Measurements from ENCODE around the gene INTS4. TPM values are rescaled to one million over a fixed set of nuclear protein-coding genes. Genes with fewer than 3 reads are reported as not detected.

INTS4 gene
- total and polyA plus RNA-seq, 2 of the 4 experiments (the other 2 are of a cell fraction): 24.0 to 52.5 TPM

- H3K4ac ChIP-seq (ENCODE audit: low read depth, low read length): no peak overlapping the region
- no peaks in the 10 kb centered on the region for H3K27me3 ChIP-seq (ENCODE audit: control insufficient read depth, insufficient read depth, low read length)
- H2BK20ac ChIP-seq (ENCODE audit: low read depth, low read length): no peak overlapping the region
- no peak overlapping the region for H2BK120ac ChIP-seq (ENCODE audit: low read depth, low read length)
- dilution Hi-C loops (cut with HindIII; ENCODE audit: low sequenced_read_pairs, unreplicated experiment) (no loop called here), intact Hi-C loops (cut with micrococcal nuclease) (no loop called here), in situ Hi-C loops (cut with MboI; ENCODE audit: low sequenced_read_pairs) (no loop called here)
- no peak overlapping the region for H2BK5ac ChIP-seq (ENCODE audit: low read depth, low read length, poor library complexity, severe bottlenecking)
- H3K79me1 ChIP-seq (ENCODE audit: low read depth in 1 of 2, low read length in 2 of 2): no peaks in the 10 kb centered on the region
- H4K5ac ChIP-seq (ENCODE audit: low read depth, low read length): no peak overlapping the region
- H2AFZ ChIP-seq (replicated peaks; ENCODE audit: low read length, poor library complexity): no peak overlapping the region
- H3K9ac ChIP-seq (ENCODE audit: low read depth, low read length): no peak overlapping the region
- no peak overlapping the region for H4K91ac ChIP-seq (ENCODE audit: insufficient read depth, low read depth, low read length)
- no peak overlapping the region for H3K56ac ChIP-seq (ENCODE audit: extremely low read depth, insufficient read depth, low read length)
- no TSS peak for BruUV-seq (replicated peaks)
- H3K9me1 ChIP-seq (ENCODE audit: insufficient read depth, low read length): no peaks in the 10 kb centered on the region
- no peaks in the 10 kb centered on the region for H3K4me1 ChIP-seq (ENCODE audit: control insufficient read depth, insufficient read depth, low read length)
- ATAC-seq (ENCODE audit: low read depth) (no peak), DNase-seq (no peak)
- WGBS, 2 experiments (ENCODE audit: extremely low coverage in 2 of 2, insufficient read length in 1 of 2): no CpG with 5 or more reads among the region's 1 CpG
- no peak overlapping the region for H2AK5ac ChIP-seq (ENCODE audit: low read depth, low read length)
- no peak overlapping the region for H4K8ac ChIP-seq (ENCODE audit: low read depth in 2 of 2, low read length in 2 of 2)
- no peaks in the 10 kb centered on the region for H4K20me1 ChIP-seq (ENCODE audit: insufficient read depth, low read length)
- H3K4me2 ChIP-seq (ENCODE audit: low read depth, low read length): no peak overlapping the region
- CTCF ChIA-PET: interaction anchor here (0.6 to 1.5 kb wide), 2 partner anchors 11 to 482 kb away, joined by 3 to 4 read pairs; no protein-coding TSS in a partner anchor
- no peak overlapping the region for H3K14ac ChIP-seq (replicated peaks; ENCODE audit: low read depth, low read length)
- H3K27ac ChIP-seq (ENCODE audit: insufficient read depth, low read length): no peak overlapping the region
- no peak overlapping the region for H3K23ac ChIP-seq (ENCODE audit: low read depth, low read length)
- no peaks in the 10 kb centered on the region for H3K36me3 ChIP-seq (ENCODE audit: control insufficient read depth, insufficient read depth, low read length)
- TF ChIP-seq MXI1 (IDR thresholded peaks at IDR 0.05; ENCODE audit: borderline replicate concordance, low read depth, low read length): no peak
- TF ChIP-seq USF2 (IDR thresholded peaks at IDR 0.05; ENCODE audit: low read depth, low read length): no peak
- TF ChIP-seq CEBPB (IDR thresholded peaks at IDR 0.05; ENCODE audit: low read depth, low read length): no peak
- no peak for TF ChIP-seq MAFK (IDR thresholded peaks at IDR 0.05; ENCODE audit: low read depth, low read length)
- no peak for TF ChIP-seq RCOR1 (IDR thresholded peaks at IDR 0.05; ENCODE audit: insufficient replicate concordance, low read length)
- no peak for TF ChIP-seq BHLHE40 (IDR thresholded peaks at IDR 0.05; ENCODE audit: low read depth, low read length)
- no peak for TF ChIP-seq POLR2A (IDR thresholded peaks at IDR 0.05; ENCODE audit: low read depth, low read length)
- no peak for TF ChIP-seq FOS (IDR thresholded peaks at IDR 0.05; ENCODE audit: low read depth, low read length)
- no peak for TF ChIP-seq SMC3 (IDR thresholded peaks at IDR 0.05; ENCODE audit: low read depth, low read length)
- no peak overlapping the region for H2BK15ac ChIP-seq (ENCODE audit: low read depth, low read length)
- H3K9me3 ChIP-seq (ENCODE audit: control insufficient read depth, insufficient read depth, low read length): no peaks in the 10 kb centered on the region
- no peak overlapping the region for H3K18ac ChIP-seq (ENCODE audit: low read depth, low read length)
- no peak overlapping the region for H2AK9ac ChIP-seq (replicated peaks; ENCODE audit: low read depth, low read length, poor library complexity)
- POLR2A ChIA-PET (ENCODE audit: unreplicated experiment): interaction anchor here (0.6 to 0.7 kb wide), 2 partner anchors 98 to 273 kb away, joined by 4 to 8 read pairs; no protein-coding TSS in a partner anchor
- no peak overlapping the region for H3K4me3 ChIP-seq (ENCODE audit: insufficient read depth, low read depth, low read length)
Measured at GRCh38 chr11:78010304-78010703, 15.8 kb upstream of the INTS4 start.

Measured in IMR-90 (cell line).